Erythroblast (primary cell): ENCODE results near the gene ADGRD1.

Experiments used
- GATA1 ChIP-seq: IDR thresholded peaks from 2 replicates; pipeline ENCODE4 v1.6.1; 2011; ENCODE audit warnings: low read depth, mild to moderate bottlenecking, control low read depth, low read length, moderate library complexity
- POLR2A ChIP-seq: IDR thresholded peaks from 2 replicates; pipeline ENCODE4 v1.6.1; 2011; ENCODE audit warnings: mild to moderate bottlenecking, low read length

DNA sequence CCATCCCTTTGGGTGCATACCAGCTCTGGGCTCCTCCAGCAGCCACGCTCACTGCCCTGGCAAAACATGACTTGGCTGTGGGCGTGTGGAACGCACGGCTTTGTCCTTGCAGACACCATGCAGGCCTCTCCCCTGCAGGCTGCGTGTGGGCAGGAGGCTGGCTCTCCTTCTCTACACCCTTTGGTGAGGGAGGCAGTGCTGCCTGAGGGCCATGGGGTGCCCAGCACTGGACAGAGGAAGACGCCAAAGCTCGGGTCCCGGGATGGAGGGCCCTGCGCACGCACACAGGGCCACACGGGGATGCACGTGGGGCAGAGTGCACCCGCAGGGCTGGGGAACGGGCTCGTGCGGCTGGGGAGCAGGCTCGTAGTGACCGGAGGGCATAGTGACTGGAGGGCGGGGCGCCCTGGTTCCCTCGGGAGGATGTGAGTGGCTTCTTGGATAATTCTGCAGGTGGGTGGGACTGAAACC lies 89.7 kb downstream of the ADGRD1 start:
- TF ChIP-seq POLR2A (no peak), GATA1 (no peak)
